Stimulated activated CD8-positive, alpha-beta memory T cell treated with anti-CD3 and anti-CD28 coated beads, Interleukin-12 subunit alpha, Interleukin-12 subunit beta, amount 100 ng/mL, for 1 hour (primary cell): ENCODE results near the gene C2CD5.
"Not testable (repeated sequence)": the region's sequence is repeated elsewhere in the genome, so short reads cannot be mapped to it uniquely, and the experiment has no call there.

Experiments used
- DNase-seq: peaks from one replicate; pipeline ENCODE4 v3.0.0-alpha.2; 2020; ENCODE audit warnings: low read depth

Gene C2CD5

GRCh38 chr12:22477894-22478287 lies 66.5 kb downstream of the C2CD5 start:
- DNase-seq: no peak

- no peak for DNase-seq
Observed at GRCh38 chr12:22477166-22477893, 67.0 kb downstream of the C2CD5 start.

GRCh38 chr12:22476133-22476532 lies 68.2 kb downstream of the C2CD5 start:
- no peak for DNase-seq

GRCh38 chr12:22474970-22475720 lies 69.2 kb downstream of the C2CD5 start:
- DNase-seq: no peak

GRCh38 chr12:22473212-22473611 lies 71.1 kb downstream of the C2CD5 start:
- no peak for DNase-seq

- DNase-seq: no peak
Observed at GRCh38 chr12:22467190-22467589, 77.2 kb downstream of the C2CD5 start.

GRCh38 chr12:22463306-22463705 lies 81.0 kb downstream of the C2CD5 start:
- DNase-seq: no peak

- no peak for DNase-seq
Observed at GRCh38 chr12:22461786-22462185, 82.6 kb downstream of the C2CD5 start.

- DNase-seq: no peak
Observed at GRCh38 chr12:22459838-22460490, 84.4 kb downstream of the C2CD5 start.

GRCh38 chr12:22458298-22458937 lies 85.9 kb downstream of the C2CD5 start:
- no peak for DNase-seq

- no peak for DNase-seq
Observed at GRCh38 chr12:22457085-22457484, 87.3 kb downstream of the C2CD5 start.

- no peak for DNase-seq
Observed at GRCh38 chr12:22453511-22453910, 90.8 kb downstream of the C2CD5 start.

GRCh38 chr12:22447223-22447622 lies 97.1 kb downstream of the C2CD5 start:
- no peak for DNase-seq

GRCh38 chr12:22444317-22444665 lies 100.1 kb downstream of the C2CD5 start:
- not testable (repeated sequence) for DNase-seq

GRCh38 chr12:22443379-22444316 lies 100.7 kb downstream of the C2CD5 start:
- DNase-seq: peak; percentile 49

- DNase-seq: no peak
Observed at GRCh38 chr12:22437031-22437806, 107.1 kb downstream of the C2CD5 start.

GRCh38 chr12:22435583-22435982 lies 108.8 kb downstream of the C2CD5 start:
- no peak for DNase-seq

- no peak for DNase-seq
Observed at GRCh38 chr12:22431693-22432251, 112.6 kb downstream of the C2CD5 start.

GRCh38 chr12:22416801-22417200 lies 127.5 kb downstream of the C2CD5 start:
- no peak for DNase-seq
